ENCODE measurements around the gene CACNA2D2. TPM values are rescaled to one million over a fixed set of nuclear protein-coding genes. Genes with fewer than 3 reads are reported as not detected.

The CACNA2D2 gene
- total RNA-seq, 1 experiment from 2014 or later: not detected

- no peak for DNase-seq (ENCODE audit: low read depth)
Observed at GRCh38 chr3:50395070-50395860, 108.2 kb downstream of the CACNA2D2 start.

- no peak for DNase-seq (ENCODE audit: low read depth)
Observed at GRCh38 chr3:50393061-50393460, 110.4 kb downstream of the CACNA2D2 start.

GRCh38 chr3:50392101-50392715 is 111.2 kb downstream of the CACNA2D2 start:
- DNase-seq (ENCODE audit: low read depth): no peak

GRCh38 chr3:50390508-50391224 is 112.8 kb downstream of the CACNA2D2 start:
- no peak for DNase-seq (ENCODE audit: low read depth)

- no peak for DNase-seq (ENCODE audit: low read depth)
Observed at GRCh38 chr3:50389414-50389767, 114.0 kb downstream of the CACNA2D2 start.

- no peak for DNase-seq (ENCODE audit: low read depth)
Observed at GRCh38 chr3:50388720-50389413, 114.6 kb downstream of the CACNA2D2 start.

- DNase-seq (ENCODE audit: low read depth): no peak
Observed at GRCh38 chr3:50388016-50388719, 115.3 kb downstream of the CACNA2D2 start.

- DNase-seq (ENCODE audit: low read depth): no peak
Observed at GRCh38 chr3:50385754-50386153, 117.7 kb downstream of the CACNA2D2 start.

- DNase-seq (ENCODE audit: low read depth): no peak
Observed at GRCh38 chr3:50383750-50384149, 119.7 kb downstream of the CACNA2D2 start.

- DNase-seq (ENCODE audit: low read depth): no peak
Observed at GRCh38 chr3:50382722-50383121, 120.7 kb downstream of the CACNA2D2 start.

GRCh38 chr3:50381383-50381782 is 122.1 kb downstream of the CACNA2D2 start:
- DNase-seq (ENCODE audit: low read depth): no peak

GRCh38 chr3:50380405-50381085 is 122.9 kb downstream of the CACNA2D2 start:
- no peak for DNase-seq (ENCODE audit: low read depth)

GRCh38 chr3:50378757-50379156 is 124.7 kb downstream of the CACNA2D2 start:
- no peak for DNase-seq (ENCODE audit: low read depth)

- DNase-seq (ENCODE audit: low read depth): no peak
Observed at GRCh38 chr3:50378024-50378423, 125.4 kb downstream of the CACNA2D2 start.

- no peak for DNase-seq (ENCODE audit: low read depth)
Observed at GRCh38 chr3:50375258-50375931, 128.0 kb downstream of the CACNA2D2 start.

GRCh38 chr3:50374363-50375257 is 128.8 kb downstream of the CACNA2D2 start:
- no peak for DNase-seq (ENCODE audit: low read depth)

- DNase-seq (ENCODE audit: low read depth): no peak
Observed at GRCh38 chr3:50373146-50374051, 130.0 kb downstream of the CACNA2D2 start.

- DNase-seq (ENCODE audit: low read depth): no peak
Observed at GRCh38 chr3:50372349-50372748, 131.1 kb downstream of the CACNA2D2 start.

Data from LHCN-M2 (cell line).